Posterior vena cava (tissue), 2 donors: Measurements from ENCODE around the gene CCL14. TPM values are rescaled to one million over a fixed set of nuclear protein-coding genes. Genes with fewer than 3 reads are reported as not detected.
"Not testable (repeated sequence)": the region's sequence is repeated elsewhere in the genome, so short reads cannot be mapped to it uniquely, and the experiment has no call there.

Source experiments
- DNase-seq: peaks from one replicate; pipeline ENCODE4 v3.0.0-alpha.2; 2020; ENCODE audit warnings: low spot score
- intact Hi-C, 2 donors: fragments of 100-400 bp; cut with DNase I; formaldehyde crosslinking; loops; one replicate each; pipeline versions ENCODE4 v1.14.1 to v1.14.2; 2022 to 2023
- long read RNA-seq, 2 donors: library from polyadenylated mRNA; unstranded; transcript quantifications; one replicate each; pipeline ENCODE4 v2.0.0, GENCODE V29; 2020 to 2021
- total RNA-seq, 2 donors: library from RNA; stranded (reverse); fragmentation: NEBNext Ultra II Directional; extraction: Animal tissue kit (Norgen Biotek cat#: 25700); gene quantifications; one replicate each; pipeline ENCODE4 v1.2.1, GENCODE V29; 2021
- donor health status: DM: yes; HTN: yes; CAD: no.
- donor health status: DM: yes; HTN: yes; CAD: no.

Gene CCL14
- 100 to 1,000 TPM in 1 of 2 donors, 10 to 100 TPM in 1; 22.6 to 104 TPM for total RNA-seq
- long read RNA-seq, donor 1, transcript CCL14-202 (3 exons, 898 nt): major isoform, 7 of 9 reads
- long read RNA-seq, donor 1, partial matches to known transcripts: 0 of 9 reads
- long read RNA-seq, donor 1, other reads (novel, unspliced or antisense): 0 of 9 reads
- long read RNA-seq, donor 2, partial matches to known transcripts: 0 of 5 reads
- long read RNA-seq, donor 2, other reads (novel, unspliced or antisense): 0 of 5 reads

DNA sequence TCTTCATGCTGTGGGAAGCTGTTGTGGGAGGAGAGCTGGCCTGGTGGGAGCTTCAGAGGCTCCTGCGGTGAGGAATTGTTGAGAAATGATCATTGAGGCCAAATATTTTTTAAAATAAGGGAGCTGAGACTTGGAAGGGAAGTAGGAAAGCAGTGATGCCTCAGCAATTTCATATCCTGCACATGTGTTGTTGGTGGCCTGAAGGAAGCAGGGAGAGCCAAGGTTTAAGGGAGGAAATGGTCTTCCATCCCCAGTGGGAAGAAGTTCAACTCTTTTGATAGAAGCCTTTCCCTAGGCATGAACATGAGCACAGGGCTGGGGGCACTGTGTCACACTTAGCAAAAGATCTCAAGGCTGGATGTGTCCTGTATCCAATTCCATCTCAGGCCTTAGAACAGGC, at the start of gene CCL14:
Gene CCL14, minus strand, starts transcription at position 87 of the 400 bp plus-strand sequence. Its CDS starts 80 bp downstream, at position 7.
- no peak for DNase-seq
- intact Hi-C loops: no loop called here

DNA sequence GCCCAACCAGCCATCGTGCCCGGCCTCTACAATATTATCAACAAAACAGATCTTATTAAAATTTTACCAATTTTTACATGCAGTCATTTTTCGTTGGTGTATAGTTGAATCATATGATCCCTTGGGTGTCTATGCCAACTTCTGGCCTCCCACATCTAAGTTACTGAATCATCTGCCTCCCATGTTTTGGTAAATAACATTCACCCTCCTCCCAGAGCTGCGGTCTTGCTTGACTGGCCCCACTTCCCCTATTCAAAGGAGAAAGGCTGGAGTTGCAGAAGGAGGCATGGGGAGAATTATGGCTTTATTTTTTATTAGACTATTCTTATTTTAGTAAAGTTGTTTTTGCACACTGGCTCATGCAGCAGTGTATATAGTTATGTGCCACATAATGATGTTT, 49.7 kb upstream of the CCL14 start:
- intact Hi-C loops: no loop called here
- no peak for DNase-seq

DNA sequence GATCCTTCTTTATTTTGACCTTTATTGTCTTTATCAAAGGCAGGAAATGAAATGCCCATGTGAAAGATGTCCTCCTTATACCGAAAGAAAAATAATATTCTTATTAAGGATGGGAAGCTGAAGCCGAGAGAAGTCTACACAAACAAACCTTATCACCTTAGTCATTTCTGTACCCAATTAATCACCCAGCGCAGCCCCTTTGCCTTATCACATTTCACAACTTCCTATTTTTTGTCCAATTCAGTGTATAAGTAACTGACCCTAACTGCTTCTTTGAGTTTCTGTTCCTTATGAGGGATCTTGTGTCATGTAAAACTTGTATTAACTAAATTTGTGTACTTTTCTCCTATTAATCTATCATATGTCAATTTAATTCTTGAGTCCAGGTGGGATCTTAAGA, 47.6 kb upstream of the CCL14 start:
- DNase-seq: no peak
- intact Hi-C loops: no loop called here

DNA sequence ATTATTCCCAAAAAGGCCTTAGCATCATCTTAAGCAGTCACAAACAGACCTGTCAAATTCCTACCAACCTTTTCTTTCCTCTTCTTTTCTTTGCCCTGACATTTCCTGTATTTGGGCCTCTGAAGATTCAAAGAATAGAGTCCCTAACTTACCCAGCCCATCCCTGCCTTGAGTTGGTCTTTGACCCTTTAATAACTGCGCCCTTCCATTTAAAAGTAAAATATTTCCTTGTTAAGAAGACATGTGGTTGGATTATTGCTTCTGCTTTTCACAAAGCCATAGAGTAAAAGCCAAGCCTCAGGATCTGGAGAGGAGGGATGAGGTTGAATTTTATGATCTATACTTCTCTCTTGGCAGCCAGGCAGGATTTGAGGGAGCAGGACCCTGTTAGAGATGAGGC, 44.4 kb upstream of the CCL14 start:
- intact Hi-C loops: no loop called here
- DNase-seq: no peak

DNA sequence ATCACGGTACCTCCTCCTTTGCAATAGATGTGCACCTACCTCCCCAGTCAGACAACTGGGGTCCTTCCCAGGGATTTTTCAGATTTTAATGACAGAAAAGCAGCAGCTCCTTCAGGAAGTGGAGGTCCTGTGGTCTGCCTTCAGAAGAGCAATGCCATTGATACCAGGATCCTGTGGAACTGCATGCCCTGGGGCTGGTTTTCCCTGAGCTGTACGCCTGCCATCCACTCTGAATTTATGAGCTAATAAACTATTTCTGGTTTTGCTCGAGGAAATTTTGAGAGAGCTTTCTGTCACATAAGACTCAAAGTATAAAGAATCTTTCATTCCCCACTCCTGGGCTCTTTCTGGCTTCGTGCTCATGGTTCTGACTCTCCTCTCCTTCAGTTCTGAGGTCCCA, 41.2 kb upstream of the CCL14 start:
- no peak for DNase-seq
- intact Hi-C loops: no loop called here

DNA sequence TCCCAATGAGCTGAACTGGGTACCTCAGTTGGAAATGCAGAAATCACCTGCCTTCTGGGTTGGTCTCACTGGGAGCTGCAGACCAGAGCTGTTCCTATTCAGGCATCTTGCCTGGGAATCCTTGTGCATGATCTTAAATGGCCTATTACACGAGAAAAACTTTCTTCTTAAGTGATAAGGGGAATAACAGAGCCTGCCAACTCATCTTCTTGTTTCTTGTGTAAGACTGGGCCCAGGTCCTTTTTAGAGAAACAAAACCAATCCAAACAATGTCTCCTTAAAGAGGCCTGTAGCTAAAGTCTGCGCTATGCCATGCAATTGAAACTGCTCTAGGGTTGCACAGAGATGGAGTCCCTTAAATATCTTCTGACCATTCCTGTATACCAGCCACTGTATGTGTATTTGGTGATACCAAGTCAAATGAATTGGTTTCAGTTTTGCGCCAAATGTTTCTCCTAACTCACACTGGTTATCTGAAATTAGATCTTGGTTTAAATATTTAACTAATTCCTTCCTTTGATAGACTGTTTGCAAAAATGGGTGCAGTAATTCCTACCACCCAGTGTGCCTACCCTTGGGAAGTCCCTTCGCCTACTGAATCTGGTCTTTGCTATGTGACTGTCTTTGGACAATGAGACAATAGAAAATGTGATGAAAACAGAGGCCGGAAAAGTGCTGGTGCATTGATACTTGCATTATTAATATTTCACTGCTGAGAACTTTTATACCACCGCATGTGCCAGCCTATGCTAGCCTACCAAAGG, 37.8 kb upstream of the CCL14 start:
- intact Hi-C loops: no loop called here
- no peak for DNase-seq

DNA sequence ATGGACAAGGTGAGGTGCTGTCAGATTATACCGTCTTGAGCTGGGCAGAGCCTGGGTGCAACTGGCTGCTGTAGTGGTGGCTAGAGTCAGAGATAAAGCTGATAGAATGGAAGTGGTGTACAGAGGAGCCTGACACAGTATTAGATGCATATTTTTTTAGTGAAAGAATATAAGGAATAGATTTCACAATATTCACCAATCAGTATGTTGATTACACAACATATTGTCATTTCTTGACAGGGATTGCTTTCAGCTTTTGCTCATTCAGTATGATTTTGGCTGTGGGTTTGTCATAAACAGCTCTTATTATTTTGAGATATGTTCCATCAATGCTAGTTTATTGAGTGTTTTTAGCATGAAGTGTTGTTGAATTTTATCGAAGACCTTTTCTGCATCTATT, 32.9 kb upstream of the CCL14 start:
- no peak for DNase-seq
- intact Hi-C loops: no loop called here

DNA sequence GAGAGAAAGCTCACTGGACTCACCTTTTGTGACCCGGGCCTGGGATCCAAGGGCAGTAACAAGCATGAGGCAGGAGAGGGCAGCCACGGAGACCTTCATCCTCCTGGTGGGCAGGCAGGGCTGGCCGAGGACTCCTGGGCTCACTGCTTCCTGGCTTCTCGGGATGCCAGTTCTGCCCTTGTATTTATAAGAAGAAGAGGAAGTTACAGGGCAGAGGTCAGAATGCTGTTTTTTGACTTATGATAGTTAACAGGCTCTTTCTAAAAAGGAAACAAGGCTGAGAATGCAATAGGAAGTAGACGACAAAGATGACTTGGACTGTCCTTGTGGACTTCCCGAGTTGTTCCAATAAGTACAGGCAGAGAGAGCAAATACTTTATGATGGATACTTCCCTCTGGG, 31.3 kb upstream of the CCL14 start, which contains the start of gene CCL23:
Gene CCL23, minus strand, starts transcription at position 174 of the 400 bp plus-strand sequence. Its CDS starts 75 bp downstream, at position 99.
- intact Hi-C loops: no loop called here
- no peak for DNase-seq

DNA sequence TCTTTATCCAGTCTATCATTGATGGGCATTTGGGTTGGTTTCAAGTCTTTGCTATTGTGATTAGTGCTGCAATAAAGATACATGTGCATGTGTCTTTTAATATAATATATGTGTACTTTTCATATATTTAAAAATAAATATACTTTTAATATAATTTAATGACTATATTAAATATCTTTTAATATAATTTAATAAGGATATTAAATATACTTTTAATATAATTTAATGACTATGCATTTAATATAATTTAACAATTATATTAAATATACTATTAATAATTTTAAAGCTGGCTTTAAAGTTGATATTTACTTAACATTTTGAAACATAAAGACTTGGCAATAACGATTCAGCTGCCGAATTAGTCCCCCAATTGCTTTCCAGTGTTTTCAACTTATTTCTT, 30.0 kb upstream of the CCL14 start:
- DNase-seq: no peak
- intact Hi-C loops: no loop called here

DNA sequence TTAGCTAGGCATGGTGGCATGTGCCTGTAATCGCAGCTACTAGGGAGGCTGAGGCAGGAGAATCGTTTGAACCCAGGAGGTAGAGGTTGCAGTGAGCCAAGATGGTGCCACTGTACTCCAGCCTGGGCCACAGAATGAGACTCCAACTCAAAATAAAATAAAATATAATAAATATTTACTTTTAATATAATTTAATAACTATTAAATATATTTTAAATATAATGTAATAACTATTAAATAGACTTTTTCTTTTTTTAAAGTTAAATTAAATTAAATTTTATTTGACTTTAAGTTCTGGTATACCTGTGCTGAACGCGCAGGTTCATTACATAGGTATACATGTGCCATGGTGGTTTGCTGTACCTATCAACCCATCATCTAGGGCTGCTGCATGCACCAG, 29.4 kb upstream of the CCL14 start:
- intact Hi-C loops: not testable (repeated sequence)

DNA sequence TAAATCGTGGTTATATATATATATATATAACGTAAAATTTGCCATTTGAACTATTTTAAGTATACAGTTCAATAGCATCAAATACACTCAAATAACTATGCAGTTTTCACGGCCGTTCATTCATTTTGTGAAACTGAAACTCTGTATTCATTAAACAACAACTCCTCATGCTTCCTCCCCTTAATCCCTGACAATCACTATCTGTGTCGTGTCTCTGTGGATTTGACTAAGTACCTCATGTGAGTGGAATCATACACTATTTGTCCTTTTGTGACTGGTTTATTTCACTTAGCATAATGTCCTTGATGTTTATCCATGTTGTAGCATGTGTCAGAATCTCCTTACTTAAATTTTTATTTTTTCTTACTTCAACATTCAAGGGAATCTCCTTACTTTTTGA, 28.4 kb upstream of the CCL14 start:
- intact Hi-C loops: no loop called here
- DNase-seq: no peak

More for the DNA sequence above, 29.4 kb upstream of the CCL14 start:
- not testable (repeated sequence) for DNase-seq

DNA sequence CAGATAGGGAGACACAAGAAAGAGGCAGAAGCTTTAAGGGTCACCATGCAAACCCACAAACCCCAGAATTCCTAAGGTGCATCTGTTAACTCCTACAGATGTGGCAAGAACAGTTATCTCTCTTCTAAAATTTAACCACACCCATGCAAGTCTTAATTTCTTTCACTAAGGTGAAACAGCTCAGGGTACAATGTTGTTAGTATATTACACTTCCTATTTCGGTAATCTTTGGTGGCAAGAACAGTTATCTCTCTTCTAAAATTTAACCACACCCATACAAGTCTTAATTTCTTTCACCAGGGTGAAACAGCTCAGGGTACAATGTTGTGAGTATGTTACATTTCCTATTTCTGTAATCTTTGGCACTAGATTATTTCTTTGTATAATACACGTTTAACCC, 24.7 kb upstream of the CCL14 start:
- no peak for DNase-seq
- intact Hi-C loops: no loop called here

DNA sequence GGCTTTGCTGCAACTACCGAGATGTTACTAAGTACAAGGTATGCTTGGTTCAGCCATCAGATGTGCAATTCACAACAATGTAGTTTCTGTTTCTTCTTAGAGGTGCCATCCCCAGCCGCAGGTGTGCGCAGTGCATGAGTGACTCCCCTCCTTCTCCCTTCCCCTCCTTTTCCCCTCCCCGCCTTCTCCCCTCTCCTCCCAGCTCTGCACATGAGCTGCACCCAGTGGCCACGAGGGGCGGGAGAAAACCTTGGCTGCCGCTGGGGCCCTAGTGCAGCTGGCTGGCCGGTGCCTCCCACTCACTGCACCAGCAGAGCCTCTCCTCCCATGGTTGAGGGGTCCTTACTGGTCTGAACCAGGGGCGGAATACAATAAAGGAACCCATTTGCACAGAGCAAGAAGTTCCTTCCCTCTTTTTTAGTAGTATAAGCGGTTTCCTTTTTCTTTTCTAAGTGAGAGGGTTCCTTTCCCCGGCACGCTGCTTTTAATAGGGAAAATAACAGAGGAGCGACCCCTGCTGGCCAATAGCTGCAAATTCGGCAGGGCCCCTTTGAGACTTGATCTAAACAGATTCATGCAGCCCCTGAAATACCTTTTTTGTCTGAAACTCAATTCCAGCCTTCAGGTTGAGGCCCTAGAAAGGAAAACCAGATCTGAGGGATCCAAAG, 22.6 kb upstream of the CCL14 start:
- intact Hi-C loops: no loop called here
- DNase-seq: no peak

DNA sequence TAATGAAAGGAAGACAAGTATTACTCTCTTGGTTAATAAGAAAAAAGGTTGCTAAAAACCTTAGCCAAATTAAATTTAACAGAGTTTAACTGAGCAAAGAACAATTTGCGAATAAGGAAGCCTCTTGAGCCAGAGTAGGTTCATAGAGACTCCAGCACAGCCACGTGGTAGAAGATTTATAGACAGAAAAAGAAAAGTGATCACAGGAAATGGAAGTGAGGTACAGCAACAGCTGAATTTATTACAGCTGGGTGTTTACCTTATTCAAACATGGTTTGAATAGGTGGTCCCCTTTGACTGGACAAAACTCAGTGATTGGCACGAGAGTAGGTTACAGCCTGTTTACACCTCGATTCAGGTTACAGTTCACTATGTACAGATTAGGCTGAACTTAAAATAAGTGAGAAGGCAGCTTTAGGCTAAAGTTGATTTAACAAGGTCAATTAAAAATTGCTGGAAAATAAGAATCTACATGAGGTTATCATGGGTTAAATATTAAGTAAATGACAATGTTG, 18.1 kb upstream of the CCL14 start:
- DNase-seq: no peak
- intact Hi-C loops: no loop called here

DNA sequence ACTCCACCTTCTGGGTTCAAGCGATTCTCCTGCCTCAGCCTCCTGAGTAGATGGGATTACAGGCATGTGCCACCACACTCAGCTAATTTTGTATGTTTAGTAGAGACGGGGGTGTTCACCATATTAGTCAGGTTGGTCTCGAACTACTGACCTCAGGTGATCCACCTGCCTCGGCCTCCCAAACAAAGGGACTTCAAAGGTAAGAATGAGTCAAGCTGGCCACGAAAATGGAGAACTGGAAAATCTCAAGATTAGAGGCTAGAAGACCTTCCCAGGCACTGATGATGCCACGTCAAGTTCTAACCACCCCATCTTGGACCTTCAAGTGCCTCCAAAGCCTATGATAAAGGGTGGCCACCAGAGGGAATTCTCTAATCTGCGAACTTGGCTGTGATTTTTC, 16.1 kb upstream of the CCL14 start:
- no peak for DNase-seq
- intact Hi-C loops: no loop called here

DNA sequence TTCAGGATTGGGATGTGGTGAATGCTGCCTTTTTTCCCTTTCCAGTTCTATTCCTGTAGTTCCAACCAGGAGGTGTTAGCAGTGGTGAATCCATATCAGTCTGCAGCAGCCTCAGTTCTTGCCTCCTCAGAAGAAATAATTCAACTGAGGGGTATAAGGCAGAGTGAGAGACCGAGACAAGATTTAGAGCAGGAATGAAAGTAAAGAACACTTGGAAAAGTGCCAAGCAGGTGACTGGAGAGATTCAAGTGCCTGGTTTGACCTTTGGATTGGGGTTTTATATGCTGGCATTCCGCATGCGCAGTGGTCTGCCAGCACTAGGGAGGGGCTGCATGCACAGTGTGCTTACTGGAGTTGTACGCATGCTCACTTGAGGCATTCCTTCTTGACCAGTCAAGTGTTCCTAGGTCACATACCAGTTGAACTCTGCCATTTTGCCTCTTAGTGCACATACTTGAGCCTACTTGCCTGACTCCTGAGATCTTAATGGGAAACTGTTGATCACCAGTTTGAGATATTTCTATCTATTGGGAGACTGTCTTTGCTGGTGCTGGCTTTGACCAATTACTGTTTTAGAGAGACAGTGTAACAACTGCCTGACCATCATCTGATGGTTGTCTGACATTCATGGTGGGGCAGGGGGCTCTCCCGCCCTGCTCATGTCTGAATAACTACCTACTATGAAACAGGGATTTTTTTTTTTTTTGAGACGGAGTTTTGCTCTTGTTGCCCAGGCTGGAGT, 15.5 kb upstream of the CCL14 start:
- intact Hi-C loops: no loop called here
- DNase-seq: no peak

DNA sequence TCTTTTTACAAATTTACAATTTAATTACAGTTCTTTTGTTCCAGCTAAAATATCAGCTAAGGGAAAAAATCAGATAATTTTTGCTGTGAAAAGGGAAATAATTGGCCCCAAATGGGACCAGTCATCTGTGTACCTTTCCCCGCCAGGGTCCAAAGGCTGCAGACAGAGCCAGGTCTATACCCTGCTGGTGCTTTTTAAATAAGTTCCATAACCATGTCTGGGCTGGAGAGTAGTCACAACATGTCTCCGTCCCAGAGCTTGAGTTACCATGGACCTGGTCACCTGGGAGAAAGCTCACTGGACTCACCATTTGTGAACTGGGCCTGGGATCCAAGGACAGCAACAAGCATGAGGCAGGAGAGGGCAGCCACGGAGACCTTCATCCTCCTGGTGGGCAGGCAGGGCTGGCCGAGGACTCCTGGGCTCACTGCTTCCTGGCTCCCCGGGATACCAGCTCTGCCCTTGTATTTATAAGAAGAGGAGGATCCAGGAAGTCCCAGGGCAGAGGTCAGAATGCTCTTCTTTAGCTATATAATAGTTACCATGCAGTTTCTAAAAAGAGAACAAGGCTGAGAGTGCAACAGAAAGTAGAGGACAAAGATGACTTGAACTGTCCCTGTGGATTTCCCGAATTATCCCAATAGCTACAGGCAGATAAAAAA, 14.7 kb upstream of the CCL14 start, which contains the start of gene CCL15:
Gene CCL15, minus strand, starts transcription at position 444 of the 662 bp plus-strand sequence. Its CDS starts 61 bp downstream, at position 383.
- DNase-seq: no peak
- intact Hi-C loops: no loop called here

DNA sequence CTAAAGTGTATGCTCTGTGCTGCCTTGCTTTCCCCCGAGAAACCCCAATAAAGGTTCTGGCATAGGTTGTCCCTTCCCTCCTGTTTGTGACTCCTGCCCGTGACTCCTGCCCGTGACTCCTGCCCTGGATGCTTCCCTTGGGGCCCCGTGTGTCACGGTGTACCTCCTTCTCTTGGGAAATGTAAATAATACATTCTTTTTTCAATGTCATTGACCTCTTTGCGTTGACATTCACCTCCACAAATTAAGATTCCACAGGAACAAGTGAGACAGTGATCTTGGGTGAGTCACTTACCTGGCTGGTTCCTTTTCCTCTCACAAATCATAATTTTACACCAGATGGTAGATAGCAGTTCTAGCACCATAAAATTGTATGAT, 14.2 kb upstream of the CCL14 start:
- intact Hi-C loops: no loop called here
- DNase-seq: no peak

DNA sequence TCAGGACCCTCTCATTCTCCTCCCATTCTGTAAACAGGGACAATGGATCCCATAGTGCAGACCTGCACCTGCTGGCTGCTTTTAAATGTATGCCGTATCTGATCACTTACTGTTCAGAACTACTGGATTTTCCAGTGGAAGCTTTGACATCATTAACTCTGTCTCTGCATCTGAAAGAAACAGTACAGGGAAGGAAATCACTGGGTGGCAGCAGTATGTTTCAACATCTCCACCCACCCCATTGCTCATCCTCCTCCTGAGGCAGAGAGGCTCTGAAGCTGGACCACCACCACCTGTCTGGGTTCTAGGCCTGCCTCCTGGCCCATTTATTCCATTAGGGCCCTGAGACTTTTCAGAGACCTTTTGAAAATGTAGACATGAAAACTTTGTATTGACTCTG, 12.2 kb upstream of the CCL14 start:
- intact Hi-C loops: no loop called here

More for the DNA sequence above, 12.2 kb upstream of the CCL14 start:
- no peak for DNase-seq
